NCI-H2227 (cell line): Measurements from ENCODE around the gene KLHL3.

Experiments
- DNase-seq: peaks from one replicate; lab custom pipeline; 2025; ENCODE audit not compliant: unreplicated experiment; lab: John Stamatoyannopoulos, UW

KLHL3 gene

GRCh38 chr5:137612576-137612975 is 123.3 kb downstream of the KLHL3 start:
- DNase-seq: no peak

DNA sequence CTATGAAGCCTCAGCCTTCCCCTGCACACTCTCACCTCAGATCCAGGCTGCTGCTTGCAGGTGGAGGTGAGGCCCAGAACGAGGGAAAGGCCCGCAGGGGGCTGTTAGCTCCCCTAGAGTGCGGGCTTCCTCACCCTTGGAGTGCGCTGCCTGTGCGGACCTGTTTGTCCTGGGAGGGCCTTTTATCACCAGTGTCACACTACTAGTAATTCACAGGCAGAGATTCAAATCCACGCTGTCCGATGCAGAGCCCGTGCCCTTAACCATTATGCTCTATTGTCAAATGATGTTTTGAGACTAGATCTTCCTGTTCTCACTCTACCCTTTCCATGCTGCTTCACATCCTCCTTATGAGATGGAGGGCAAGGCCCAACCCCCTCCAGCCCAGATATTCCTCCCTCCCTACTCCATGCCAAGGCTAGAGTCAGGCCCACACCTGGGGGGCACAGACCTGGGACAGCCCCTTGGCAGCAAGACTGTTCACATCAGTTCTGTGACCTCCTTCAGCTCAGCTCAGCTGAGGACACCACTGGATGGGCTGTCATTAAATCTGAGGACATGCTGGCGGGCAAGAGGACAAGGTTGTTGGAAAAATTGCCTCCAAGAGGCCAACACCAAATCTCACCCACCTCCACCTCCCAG is 124.0 kb downstream of the KLHL3 start:
- DNase-seq: no peak

DNA sequence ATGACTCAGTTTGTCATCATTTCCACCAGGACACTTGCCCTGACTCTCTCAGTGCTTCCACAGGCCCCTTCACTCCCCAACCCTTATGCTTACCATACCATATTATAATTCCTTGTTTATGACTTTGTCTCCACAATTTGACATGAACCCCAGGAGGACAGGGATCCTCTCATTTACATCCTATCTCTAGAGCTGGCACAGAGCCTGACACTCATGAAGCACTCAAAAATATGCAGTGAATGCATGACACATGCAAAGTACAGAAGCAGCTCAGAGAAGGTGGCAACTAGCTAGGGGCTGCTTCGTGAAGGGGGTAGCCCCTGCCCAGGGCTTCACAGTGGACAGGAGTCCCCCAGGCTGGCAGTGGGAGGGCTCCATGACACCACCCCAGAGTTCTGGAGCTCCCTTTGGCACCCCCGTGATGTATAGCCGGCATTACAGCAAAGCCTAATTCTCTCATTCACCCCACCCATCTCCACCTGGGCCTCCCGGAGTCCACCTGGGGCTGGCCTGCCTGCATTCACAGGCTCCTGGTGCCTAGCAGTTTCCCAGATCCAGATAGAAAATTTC is 124.8 kb downstream of the KLHL3 start:
- no peak for DNase-seq

DNA sequence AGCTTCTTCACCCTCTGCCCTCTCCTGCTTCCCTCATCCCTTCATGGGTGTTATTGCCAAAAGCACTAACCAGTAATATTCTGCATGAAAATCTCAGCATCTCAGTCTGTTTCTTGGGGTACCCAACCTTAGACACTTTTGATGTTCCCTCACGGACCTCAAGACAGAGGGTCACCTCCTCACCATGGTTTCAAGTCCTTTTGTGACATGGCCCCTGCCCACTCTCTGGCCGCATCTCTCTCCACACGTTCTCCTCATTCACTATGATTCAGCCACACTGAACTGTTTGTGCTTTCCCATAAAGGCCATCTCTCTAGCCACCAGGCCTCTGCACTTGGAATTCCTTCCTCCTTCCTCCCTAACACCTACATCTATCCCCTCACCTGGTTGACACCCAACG is 125.3 kb downstream of the KLHL3 start:
- DNase-seq: no peak

DNA sequence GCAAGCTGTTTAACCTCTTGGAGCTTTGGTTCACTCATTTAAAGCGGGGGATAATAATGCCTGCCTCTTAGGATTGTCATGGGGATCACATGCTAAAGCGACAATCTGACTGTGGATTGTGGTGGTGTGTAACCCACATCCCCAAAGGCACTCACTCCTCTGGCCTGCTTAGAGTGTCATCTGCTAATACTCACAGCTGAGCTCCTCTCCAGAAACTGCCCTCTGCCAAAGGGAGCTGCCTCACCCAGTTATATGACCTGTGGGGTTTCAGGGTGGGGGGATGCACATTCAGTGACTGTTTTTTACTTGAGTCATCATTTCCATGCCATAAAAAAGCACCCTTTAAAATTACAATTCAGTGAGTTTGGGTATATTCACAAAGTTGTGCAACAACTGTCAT is 126.8 kb downstream of the KLHL3 start:
- no peak for DNase-seq

DNA sequence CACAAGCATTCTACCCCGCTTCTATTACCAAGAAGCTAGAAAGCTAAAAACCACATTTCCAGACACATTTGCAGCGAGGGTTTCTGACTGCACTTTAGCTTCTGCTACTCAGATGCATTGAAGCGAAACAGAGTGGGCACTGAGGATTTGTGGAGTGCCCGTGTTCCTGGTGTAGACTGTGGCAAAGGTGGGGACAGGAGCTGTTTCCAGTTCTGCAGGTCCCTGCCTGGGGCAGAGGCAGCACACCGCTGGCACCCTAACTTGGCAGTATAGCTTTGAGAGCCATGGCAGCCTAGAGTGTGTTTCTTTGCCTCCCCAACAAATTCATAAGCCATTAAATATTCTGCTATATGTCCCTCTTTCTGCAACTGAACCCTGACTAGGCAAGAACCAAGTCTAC is 128.1 kb downstream of the KLHL3 start:
- no peak for DNase-seq

DNA sequence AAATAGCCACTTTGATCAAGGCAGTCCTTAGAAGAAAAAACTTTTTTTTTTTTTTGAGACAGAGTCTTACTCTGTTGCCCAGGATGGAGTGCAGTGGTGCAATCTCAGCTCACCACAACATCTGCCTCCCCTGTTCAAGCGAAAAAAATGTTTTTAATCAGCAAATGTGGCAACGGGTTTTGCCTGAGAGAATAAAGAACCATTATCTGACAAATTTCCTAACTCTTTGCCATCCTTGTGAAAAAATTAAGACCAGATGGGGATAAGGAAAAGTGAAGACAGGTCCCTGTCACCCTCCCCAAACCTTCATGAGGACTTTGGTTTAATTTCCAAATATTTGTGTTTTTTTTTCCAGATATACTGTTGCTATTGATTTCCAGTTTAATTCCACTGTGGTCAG is 129.5 kb downstream of the KLHL3 start:
- no peak for DNase-seq

GRCh38 chr5:137605411-137605810 is 130.5 kb downstream of the KLHL3 start:
- peak; percentile 20 for DNase-seq

- DNase-seq: peak; percentile 30
These were observed 131.4 kb downstream of the KLHL3 start for GRCh38 chr5:137604348-137605095.

DNA sequence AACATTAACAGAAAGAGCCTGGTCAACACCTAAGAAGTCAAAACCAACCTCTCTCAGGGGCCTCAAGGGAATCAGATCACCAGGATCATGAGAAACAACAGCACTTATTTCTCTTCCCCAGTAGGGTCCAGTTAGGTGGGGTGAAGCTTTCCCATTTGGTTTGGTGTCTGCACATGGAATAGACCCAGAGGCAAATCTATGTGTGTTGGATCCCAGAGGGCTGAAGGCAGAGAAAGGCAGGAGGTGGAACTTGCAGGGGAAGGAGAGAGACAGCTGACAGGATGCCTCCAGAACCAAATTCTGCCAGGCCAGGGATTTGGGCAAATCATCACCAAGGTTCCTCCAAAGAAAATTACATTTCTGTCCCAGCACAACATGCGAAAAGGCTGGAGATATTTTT is 132.0 kb downstream of the KLHL3 start:
- DNase-seq: no peak

GRCh38 chr5:137603356-137603755 is 132.5 kb downstream of the KLHL3 start:
- no peak for DNase-seq

DNA sequence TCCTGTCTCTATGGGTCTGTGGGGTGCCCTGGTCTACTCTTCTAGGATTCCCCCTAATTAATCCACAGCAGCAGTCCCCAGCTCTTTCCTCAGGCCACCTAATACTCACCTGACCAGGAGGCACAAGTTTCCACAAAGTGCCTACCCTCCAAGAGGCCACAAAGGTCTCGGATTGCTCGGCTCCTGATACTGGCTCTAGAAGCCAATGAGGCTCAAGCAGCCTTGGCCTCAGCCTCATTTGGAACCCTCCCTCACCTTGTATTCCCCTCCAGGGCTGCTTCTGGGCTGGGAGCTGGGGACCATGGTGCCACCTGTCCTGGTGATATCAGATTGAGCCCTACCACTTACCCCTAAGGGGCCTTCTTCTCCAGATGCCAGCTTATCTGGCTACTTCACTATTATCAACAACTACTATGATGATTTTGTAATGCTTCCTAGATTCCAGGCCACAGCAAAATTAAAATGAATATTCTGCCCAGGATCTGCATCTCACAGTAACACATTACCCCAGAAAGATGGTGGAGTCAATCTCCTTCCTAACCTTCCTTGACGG is 133.1 kb downstream of the KLHL3 start:
- DNase-seq: no peak

DNA sequence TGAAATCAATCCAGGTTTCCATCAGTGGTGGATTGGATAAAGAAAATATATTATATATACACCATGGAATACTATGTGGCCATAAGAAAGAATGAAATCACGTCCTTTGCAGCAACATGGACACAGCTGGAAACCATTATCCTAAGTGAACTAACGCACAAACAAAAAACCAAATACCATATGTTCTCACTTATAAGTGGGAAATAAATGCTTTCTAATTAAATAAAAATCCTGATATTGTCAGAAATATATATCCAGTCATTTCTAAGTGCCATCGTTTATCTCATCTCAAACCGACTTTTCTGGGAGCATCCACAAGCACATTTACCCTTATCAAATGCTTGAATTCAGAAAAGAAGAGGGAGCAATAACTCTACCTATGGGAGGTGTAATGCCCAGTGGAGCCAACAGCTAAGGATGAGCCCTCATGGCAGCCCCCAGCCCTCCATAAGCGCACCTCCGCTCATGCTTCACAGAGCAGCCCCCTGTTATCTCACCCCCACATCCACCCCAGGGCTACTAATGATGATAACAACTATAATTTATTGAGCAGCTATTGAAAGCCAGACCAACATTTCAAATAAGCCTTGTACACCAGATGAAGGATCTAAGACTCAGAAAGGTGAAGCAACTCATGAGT is 135.0 kb downstream of the KLHL3 start:
- DNase-seq: no peak

GRCh38 chr5:137599457-137599856 is 136.4 kb downstream of the KLHL3 start:
- DNase-seq: no peak

GRCh38 chr5:137598399-137598798 is 137.5 kb downstream of the KLHL3 start:
- no peak for DNase-seq

DNA sequence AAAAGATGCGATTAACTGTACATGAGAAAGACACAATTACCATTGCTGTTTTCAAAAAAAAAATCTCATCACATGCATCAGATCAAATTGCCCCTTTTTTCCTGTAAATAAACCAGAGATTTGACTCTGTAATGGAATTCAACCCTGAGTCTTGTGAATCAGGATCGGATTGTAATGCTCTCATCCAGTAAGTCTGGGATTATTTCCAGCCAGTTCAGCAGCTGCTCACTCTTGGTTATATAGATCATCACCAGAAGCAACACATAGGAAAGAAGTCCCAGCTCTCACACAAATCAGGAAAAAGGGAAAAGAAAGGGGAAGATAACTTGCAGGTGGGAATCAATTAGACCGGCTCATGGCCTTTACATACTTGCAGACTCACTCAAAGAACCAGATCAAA is 138.9 kb downstream of the KLHL3 start:
- DNase-seq: no peak

DNA sequence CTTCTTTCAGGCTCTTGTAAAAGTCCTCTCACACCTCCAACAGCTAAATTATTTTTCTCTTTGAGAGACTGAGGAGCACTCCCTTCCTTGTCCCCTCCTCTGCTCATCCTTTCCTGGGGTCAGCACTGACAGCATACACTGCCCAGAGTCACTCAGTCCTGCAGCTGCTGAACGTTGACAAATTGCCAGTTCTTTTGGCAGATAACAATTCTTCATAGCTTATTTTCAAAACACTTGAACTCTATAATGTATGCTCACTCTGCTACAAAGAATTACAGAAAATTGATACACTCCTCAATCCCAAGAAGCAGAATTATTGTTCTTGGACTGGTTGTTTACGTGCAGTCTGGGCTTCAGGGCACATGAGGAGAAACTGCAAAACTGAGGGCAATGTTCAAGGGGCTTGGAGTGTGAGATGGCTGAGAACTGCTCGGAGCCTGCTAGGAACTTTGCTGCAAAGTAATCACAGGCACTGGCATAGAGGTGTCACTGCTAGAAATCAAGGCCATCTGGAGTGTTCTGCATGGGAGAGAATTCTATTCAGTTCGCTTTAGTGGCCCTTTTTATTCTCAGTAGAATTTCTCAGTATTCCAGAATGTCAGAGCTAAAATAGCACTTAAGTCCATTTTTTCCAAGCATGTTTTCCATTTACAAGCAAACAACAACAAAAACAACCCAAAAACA is 140.4 kb downstream of the KLHL3 start:
- peak; percentile 68 for DNase-seq

GRCh38 chr5:137594717-137595116 is 141.2 kb downstream of the KLHL3 start:
- DNase-seq: no peak

GRCh38 chr5:137592317-137592716 is 143.6 kb downstream of the KLHL3 start:
- DNase-seq: no peak

DNA sequence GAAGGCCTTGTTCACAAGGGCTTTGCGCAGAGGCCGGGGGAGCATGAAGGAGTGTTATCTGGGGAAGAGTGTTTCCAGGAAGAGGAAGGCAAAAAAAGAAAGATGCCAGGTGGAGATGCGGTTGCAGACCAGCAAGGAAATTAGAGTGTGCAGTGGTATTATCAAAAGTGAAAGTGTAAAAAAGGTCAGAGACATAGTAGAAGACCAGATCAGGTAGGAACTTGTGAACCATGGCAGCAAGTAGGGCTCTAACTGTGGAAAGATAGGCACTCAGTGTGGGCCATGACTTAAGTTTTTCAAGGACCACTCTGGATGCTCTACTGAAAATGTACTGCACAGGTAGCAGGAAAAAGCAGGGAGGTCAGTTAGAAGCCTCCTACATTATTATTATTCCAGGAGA is 146.7 kb downstream of the KLHL3 start:
- DNase-seq: no peak

DNA sequence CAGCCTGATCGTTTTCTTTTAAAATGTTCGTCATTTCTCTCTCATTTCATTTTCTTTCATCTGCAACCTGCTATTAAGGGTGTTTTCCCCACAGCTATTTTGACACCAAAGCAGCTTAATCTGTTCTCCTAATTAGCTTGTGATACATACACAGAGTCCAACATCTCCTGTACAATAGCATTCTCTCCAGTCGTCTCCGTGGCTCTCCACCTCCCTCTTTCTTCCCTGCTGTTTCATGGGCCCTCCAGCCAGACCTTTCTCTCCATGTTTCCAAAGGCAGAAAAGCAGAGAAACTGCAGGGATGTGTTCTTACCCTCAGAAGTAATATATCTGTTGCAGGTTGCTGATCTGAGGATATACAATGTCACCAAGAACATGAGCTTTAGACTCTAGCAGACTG is 148.0 kb downstream of the KLHL3 start:
- DNase-seq: peak; percentile 38
